ENCODE measurements around the gene KCNJ5.

Gene KCNJ5

DNA sequence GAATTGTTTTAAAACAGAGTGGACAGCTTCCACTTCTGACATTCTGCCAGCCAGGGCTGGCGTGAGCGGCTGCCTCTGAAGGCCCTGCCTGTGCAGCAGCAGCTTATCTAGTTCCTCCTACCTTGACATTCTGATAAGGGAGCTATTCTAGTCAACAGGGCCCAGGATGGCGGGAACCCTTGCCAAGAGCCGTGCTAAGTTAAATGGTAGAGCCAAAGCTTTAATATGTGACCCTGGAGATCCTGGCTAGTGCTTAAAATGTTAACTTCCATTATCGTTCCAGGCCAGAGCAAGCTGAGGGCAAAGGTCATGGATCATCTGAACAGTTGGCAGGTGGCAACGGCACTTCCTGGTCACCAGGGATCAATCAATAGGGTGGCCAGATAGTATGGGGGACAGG lies 3.5 kb downstream of the KCNJ5 start:
- DNase-seq (ENCODE audit: low read depth in 2 of 2) = no peak

DNA sequence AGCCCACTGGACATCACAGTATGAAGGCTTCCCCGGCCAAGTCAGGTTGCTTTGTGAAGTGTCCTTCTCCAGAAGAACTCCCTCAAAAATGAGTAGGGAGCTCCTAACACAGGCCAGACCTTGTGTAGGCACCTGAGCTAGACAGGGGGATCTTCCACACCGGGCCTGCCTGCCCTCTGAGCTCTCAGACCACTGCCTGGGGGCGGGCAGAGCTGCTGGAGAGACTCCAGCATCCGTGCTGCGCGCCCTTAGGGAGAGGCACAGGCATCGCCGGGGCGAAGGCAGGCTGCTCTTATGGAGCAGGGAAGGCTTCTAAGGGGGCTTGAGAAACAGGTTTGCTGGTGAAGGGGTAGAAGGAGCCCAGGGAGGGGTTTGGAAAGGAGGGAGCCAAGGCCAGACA lies 4.4 kb downstream of the KCNJ5 start:
- no peak for DNase-seq (ENCODE audit: low read depth in 2 of 2)

DNA sequence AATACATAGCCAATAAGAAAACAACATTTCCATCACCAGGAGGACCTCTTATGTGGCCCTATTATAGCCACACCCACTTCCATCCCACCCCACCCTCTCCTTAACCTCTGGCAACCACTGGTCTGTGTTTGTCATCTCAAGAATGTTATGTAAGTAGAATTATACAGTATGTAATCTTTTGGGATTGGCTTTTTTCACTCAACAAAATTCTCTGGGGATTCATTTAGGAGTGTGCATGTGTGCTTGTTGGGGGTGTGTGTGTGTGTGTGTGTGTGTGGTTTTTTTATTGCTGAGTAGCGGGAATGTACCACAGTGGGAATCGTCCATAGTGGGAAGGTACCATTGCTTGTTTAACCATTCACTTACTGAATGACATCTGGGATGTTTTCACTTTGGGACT lies 5.2 kb downstream of the KCNJ5 start:
- no peak for DNase-seq (ENCODE audit: low read depth in 2 of 2)

DNA sequence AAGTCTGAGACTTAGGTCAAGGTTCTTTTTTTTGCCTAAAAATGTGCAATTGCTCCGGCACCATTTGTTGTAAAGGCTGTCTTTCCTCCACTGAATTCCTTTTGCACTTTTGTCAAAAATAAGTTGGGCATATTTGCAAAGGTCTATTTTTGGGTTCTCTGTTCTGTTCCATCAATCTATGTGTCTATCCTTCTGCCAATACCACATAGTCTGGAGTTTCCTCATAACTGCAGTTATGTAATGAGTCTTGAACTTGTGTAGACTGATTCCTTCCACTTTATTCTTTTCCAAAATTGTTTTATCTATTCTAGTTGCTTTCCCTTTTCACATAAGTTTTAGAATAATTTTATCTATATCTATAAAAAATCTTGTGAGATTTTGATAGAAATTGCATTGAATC lies 6.7 kb downstream of the KCNJ5 start:
- DNase-seq (ENCODE audit: low read depth in 2 of 2) = no peak

DNA sequence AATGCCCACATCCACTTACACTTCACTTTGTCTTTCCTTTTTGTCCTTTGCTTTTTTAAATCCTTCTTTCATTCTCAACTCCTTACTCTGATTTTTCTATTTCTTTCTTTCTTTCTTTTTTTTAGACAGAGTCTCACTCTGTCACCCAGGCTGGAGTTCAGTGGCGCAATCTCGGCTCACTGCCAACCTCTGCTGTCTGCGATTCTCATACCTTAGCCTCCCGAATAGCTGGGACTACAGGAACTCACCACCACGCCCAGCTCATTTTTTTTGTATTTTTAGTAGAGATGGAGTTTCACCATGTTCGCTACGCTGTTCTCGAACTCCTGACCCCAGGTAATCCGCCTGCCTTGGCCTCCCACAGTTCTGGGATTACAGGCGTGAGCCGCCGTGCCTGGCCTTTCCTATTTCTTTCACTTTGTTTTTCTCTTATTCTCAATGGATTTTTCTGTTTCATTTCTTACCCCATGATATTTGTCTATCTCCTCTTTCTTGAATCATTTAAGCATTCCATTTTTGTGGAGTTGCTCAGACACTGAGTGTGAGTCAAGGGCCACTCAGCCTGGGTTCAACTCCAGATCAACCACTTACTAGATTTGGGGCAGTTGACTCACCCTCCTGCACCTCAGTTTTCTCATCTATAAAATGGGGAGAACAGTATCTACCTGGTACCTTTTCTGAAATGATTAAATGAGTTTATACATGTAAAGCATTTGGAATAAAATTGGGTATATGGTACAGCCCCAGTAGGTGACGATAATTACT lies 7.6 kb downstream of the KCNJ5 start:
- no peak for DNase-seq (ENCODE audit: low read depth in 2 of 2)

DNA sequence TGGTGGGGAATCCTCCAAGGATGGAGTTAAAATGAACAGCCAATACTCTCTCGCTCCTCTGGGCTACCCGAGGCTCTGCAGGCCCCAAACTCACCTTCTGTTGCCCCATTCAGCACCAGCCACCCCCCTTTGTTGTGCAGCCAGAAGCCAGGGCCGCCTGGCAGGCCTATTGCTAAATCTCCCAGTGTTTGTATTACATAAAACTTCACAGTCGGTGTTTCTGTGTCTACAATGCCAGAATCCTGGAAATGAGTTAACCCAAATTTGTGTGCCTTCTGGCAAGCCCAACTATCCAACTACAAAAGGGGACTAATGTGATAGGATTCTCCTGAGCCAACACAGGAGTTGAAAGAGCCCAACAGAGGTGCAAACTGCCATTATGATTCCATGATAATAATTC lies 9.3 kb downstream of the KCNJ5 start:
- no peak for DNase-seq (ENCODE audit: low read depth in 2 of 2)

DNA sequence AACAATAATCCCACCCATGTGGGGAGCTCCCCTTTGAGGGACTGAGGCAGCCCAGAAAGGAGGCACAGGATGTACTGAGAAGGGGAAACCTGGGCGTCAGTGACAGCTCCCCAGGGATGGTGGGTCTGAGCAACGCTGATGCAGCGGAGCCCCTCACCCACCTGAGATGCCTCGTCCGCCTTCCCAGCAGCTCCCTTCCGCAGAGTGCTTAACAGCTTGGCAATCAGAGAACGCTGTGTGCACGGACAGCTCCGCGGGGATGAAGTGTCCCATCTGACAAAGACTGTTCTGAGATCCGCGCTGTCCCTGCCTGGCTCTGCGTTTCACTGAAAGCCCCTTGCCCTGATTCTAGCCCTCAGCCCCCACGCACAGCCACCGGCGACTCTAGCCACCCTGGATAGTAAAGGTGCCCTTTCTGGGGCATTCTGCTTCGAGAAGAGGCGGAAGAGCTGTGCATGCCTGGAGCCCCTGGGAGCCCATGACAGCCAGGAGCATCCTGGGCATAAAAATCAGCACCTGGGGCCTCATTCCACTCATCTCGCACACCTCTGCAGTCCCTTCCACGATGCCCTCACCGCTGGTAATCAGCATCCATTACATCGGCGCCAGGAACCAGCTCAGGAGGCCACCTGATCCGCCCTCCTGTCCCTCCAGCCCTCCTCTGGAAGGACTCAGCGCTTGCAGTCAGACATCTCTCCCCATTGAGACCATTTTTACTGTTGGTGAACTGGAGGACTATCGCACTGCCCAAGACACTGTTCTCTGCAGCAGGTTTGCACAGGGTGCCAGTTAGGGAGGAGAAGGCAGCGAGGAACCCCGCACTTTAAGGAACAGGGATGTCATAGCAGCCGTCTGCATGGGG lies 10.7 kb downstream of the KCNJ5 start:
- no peak for DNase-seq (ENCODE audit: low read depth in 2 of 2)

DNA sequence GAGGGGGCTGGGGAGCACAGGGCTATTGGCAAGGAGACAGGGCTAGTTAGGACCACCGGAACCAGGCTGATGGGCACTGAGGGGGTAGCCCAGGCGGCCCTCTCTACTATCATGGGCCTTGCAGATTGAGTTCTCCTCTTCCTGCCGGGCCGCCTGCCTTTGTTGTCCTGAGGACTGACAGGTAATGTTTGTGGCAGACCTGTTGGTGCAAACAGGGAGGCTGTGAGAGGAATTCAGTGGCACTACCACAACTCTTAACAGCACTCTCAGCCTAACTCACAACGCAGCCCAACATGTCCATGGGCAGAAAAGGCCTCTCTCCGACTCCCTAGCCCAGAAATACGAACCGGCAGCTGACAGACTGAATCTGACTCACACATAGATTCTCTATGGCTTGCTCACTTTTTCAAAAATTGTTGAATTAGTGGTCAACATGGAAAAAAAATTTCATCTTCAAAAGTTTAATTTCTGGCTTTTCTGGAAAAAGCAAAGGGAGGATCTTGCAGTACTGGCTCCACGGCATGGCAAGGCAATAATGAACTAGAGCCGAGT lies 11.4 kb downstream of the KCNJ5 start:
- DNase-seq (ENCODE audit: low read depth in 2 of 2) = no peak

DNA sequence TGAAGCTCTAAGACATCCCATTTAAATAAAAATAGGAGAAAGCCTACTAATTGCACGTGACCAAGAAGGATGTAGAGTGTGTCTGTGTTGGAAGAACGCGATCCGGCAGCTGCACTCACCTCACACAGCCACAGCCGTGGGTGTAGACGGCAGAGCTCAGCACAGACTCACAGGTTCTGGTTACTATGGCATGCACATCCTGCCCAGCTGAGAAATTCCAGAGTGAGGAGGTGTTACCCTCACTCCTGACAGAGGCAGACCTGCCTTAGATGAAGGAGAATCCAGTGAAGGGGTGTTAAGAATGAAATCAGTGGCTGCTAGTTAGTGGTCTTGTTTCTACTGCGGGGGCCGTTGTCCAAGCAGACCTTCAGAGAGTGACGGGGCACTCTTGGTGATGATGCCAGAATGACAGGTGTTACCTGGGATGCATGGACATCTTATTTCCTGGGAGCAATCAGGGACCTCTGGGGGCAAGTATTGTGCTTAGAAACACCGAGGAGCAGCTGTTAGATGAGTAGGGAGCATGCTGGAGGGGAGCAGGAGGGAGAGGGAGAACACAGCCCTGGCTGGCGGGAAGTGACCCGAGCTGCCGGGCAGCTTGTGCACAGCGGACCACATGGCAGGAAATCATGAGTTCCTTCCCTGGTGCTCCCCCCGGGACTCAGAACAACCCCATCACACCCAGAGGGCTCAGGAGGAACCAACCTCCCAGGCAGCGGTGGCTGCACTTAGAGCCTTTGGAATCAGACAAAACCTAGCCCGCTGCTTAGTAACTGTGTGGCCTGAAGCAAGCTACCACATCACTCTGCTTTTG lies 12.3 kb downstream of the KCNJ5 start:
- DNase-seq (ENCODE audit: low read depth in 2 of 2) = no peak

DNA sequence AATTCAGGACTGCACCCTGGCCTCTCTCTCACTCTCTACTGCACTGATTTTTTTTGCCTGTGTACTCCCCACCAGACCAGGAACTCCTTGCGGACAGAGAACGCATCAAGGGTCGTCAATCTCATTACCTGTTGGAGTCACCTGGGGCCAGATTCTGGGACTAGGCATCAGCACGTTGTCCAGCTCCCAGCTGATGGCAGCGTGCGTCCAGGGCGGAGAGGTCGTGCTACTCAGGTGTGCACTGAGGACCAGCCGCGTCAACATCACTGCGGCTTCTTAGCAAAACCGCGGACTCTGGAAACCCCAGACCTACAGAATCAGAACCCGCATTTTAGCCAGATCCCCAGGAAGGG lies 13.1 kb downstream of the KCNJ5 start:
- DNase-seq (ENCODE audit: low read depth in 2 of 2) = no peak

DNA sequence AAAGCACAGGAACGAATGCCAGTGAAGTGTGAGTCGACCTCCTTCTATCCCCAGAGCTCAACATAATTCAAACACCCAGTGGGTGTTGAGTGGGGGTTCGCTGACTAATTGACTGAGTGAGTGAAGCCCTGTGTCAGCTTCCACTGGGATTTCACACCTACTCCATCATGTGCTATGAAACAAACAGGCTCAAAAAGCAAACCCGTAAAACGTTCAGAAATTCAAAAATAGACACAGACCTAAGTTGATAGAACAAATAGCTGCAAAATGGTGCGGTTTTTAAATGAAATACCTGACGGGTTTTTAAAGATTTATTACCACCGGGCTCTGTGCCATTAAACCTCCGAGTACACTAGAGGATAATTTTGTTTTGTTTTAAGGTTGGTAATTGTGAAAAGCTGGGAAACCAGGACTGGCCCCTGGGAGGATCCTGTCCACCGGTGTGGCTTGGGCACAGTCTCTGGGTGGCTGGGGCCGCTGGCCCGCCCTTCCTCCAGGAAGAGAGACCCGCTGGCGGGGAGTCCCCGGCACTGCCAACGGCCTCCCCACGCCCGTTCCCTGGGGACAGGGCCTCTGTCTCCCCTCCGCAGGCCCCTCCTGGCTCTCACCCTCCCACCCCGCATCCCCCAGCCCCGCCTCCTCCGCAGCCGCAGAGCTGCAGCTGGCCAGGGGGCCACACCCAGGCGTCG lies 13.6 kb downstream of the KCNJ5 start:
- DNase-seq (ENCODE audit: low read depth in 2 of 2) = no peak

DNA sequence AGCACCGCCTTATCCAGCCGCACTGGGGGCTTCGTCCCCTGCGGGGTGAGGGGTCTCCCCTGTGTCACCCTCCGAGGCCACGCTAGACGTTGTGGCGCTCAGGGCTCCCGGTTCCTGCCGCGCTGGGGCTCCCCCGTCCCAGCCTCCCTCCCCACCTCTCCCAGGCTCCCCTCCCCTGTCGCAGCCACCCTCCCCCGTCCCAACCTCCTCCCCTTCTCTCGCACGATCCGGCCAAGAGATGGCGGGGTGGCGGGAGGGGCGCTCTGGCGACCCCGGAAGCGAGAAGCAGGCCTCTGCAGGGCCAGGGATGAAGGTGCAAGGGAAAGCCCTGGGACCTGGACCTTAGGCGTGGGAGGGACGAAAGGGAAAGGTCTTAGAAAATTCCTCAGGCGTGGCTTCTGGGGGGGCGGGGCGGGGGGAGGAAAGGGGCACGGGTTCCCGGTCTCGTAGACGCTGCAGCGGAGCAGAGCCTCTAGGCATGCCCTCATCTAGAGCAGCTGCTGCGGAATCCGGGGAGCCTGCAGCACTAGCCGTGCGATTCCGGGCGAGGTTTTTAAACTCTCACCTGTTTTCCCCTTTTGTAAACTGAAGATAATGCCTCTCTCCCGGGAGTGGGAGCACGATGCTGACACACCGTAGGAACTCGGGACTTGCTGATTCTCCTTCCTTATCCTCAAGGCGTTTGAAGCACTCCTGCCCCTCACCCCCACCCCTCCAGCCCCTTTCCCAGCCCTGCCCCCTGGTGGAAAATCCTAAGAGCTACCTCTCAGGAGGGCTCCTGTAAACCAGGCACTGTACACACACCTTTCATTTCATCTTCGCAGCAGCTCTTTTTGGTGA lies 14.4 kb downstream of the KCNJ5 start:
- no peak for DNase-seq (ENCODE audit: low read depth in 2 of 2)

DNA sequence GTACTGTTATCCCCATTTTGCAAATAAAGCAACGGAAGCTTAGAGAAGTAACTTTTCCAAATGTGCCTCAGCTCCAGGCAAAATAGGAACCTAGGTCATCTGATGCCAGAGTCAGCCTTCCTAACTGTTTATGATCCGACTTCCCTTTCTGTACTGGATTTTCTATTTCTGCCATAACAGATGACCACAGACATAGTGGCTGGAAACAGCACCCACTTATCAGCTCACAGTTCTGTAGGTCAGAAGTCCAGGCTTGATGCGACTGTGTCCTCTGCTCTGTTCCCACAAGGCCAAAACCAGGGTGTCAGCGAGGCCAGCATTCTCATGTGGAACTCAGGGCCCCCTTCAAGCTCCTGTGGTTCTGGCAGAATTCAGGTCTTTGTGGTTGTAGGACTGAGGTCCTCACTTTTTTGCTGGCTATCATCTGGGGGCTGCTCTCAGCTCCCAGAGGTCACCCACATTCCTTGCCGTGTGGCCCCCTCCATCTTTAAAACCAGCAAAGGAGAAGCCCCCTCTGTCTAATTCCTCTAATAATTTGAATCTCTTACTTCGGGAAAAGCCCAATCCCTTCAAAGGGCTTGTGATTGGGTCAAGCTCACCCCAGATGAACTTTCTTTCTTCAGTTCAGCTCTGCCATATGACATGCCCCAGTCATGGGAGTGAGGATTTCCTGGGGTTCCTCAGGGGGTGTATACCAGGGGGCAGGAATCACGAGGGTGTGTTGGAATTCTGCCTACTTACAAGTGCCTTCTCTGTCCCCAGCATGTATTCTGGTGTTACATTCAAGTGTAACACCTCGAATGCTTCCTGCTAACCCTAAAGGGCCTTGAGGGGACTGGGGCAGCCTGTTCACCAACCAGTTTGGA lies 15.3 kb downstream of the KCNJ5 start:
- no peak for DNase-seq (ENCODE audit: low read depth in 2 of 2)

DNA sequence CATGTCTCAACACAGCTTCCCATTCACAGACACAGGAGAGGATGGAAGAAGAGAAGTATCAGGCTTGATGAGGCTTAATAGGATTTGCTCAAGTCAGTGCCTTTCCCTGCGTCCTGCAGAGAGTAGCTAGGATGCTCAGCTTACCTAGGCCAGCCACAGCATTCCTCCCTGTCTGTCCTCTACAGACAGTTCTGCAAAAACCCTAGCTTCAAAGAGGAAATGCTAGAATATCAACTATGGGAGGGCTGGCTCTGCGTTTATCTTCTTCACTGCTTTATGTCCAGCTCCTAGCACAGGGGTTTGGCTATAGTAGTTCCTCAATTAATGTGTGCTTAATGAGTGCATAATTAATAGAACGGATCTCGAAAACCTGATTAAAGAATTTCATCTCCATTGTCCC lies 16.4 kb downstream of the KCNJ5 start:
- DNase-seq (ENCODE audit: low read depth in 2 of 2) = no peak

DNA sequence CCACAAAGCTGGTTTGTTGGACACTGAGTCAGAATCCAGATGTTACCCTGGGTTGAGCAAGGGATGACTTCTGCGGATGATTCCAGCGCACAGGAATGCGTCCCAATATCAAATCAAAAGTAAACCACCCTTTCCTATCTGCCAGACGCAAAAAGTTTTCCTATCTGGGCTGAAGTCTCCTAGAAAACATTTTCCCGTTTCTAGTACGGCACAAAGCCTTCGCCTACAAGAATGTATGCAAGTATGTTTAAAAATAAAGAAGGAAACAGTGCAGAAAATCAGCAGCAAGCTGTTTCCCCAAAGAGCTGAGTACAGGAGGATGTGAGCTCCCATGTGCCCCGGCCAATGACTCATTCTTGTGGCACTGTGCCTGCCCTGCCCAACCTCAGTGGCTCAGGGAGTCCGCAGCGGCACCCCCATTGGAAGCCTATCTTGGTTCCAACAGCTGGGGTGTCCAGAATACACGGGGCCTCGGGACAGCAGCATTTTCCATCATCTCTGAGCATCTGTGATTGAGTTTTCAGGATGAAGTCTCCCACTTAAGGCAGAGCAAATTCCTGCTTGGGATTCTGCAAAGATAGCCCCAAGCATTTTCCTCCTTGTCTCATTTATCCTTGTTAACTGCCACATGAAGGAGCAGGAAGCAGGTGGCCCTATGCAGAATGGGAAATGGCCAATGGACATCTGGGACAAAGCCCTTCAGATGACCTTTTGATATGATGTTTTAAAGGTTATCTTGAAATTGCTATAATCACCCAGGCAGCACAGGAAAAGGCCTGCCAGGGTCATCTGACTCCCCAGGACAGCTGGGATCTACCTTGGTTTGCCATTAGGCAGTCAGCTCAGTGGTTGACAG lies 17.5 kb downstream of the KCNJ5 start:
- DNase-seq (ENCODE audit: low read depth in 2 of 2) = no peak

DNA sequence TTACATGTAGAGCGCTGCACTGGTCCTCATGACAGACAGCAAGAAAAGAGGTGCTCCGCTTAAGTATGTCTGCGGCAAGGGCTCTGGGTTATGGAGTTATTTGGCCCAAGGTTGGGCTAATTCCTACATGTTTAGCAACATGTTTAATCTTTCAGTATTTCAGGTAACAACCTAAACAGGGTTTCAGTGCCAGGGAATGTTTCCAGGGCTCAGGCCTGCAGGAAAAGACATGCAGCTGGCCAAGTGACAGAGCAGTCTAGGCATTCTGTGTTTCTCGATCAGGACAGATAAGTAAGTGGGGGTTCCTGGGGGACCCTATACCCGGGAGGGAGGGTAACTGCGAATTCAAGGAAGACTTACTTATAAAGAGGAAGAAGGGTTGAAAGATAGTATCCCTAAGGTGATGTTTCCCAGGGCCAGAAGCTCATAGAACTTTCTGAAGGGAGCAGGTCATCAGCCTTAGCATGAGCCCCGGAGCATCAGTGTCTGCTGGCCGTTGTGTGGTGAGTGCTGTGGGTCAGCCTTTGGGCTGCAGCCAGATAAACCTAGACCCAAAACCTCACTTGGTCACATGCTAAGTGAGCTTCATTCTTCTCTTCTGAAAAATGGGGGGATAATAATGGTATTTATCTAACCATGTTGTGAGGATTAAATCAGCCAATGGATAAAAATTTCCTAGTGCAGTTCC lies 18.4 kb downstream of the KCNJ5 start:
- no peak for DNase-seq (ENCODE audit: low read depth in 2 of 2)

DNA sequence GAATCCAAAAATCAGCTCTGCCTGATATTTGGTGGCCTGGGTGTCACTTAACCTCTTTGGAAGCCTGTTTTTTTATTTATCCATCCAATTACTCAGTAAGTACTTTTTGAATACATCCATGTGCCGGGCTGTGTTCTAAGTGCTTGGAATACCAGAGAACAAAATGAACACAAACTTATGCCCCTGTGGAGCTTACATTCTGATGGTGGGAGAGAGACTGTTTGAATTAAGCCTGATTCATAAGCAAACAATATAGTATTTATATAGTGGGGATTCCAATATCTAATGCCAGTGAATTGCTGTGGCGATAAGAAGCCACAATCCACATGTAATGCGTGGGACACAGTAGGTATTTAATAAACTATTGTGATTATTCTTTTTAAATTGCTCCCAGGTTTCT lies 19.4 kb downstream of the KCNJ5 start:
- no peak for DNase-seq (ENCODE audit: low read depth in 2 of 2)

DNA sequence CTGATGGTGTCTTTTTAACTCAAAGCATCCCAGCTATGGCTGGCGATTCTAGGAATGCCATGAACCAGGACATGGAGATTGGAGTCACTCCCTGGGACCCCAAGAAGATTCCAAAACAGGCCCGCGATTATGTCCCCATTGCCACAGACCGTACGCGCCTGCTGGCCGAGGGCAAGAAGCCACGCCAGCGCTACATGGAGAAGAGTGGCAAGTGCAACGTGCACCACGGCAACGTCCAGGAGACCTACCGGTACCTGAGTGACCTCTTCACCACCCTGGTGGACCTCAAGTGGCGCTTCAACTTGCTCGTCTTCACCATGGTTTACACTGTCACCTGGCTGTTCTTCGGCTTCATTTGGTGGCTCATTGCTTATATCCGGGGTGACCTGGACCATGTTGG lies 20.1 kb downstream of the KCNJ5 start:
- no peak for DNase-seq (ENCODE audit: low read depth in 2 of 2)

Data from stimulated activated CD8-positive, alpha-beta memory T cell treated with anti-CD3 and anti-CD28 coated beads, Interleukin-15, amount 100 ng/mL, for 4 hours (primary cell).